ENCODE results near the gene INTS6.

INTS6 gene

GRCh38 chr13:51329606-51330005, 123.2 kb downstream of the INTS6 start:
- Mint-ChIP-seq H3K36me3 (no peaks in the 10 kb centered on the region), H3K4me1 (peaks cover 13% of the 10 kb centered on the region), H3K27ac (no peak overlapping the region), H3K4me3 (no peak overlapping the region), H3K9me3 (no peaks in the 10 kb centered on the region)
- DNase-seq (ENCODE audit: low spot score in 2 of 2): peak in 1 of 2 donors; percentile 26
- ATAC-seq: no peak

DNA sequence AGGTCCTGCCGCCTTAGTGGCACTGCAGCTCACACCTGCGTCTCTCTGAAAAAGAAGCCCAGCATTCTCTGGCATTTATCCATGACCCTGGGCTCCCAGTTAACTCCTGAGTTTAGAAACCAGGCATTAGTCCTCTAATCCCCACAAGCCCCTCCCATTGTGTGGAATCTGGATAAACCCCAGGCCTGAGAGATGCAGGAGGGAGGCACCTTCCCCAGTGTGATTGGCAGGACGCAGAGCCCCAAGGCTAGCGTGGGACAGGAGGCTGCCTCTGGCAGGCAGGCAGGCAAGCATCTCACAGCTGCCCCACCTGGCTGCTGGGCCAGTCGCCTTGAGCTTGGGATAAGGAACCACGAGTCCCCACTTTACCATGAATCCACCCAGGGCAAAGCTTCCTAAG, 124.3 kb downstream of the INTS6 start:
- DNase-seq (ENCODE audit: low spot score in 2 of 2) (peak in 1 of 2 donors; percentile 22), ATAC-seq (no peak)
- no peak overlapping the region for H3K4me3 Mint-ChIP-seq
- no peaks in the 10 kb centered on the region for H3K9me3 Mint-ChIP-seq
- peaks cover 14% of the 10 kb centered on the region for H3K4me1 Mint-ChIP-seq
- no peaks in the 10 kb centered on the region for H3K36me3 Mint-ChIP-seq
- no peak overlapping the region for H3K27ac Mint-ChIP-seq

DNA sequence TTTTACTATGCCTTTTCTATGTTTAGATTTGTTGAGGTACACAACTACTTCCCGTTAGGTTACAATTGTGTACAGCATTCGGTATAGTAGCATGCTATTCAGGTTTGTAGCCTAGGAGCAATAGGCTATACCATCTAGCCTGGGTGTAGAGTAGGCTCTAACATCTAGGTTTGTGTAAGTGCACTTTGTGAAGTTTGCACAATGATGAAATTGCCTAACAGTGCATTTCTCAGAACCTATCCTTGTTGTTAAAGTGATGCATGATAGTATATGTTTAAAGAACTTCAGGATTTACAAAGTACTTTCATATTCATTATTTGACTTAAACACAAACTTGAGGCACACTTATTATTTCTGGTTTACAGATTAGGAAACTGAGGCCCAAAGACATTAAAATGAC, 124.9 kb downstream of the INTS6 start:
- no peaks in the 10 kb centered on the region for H3K9me3 Mint-ChIP-seq
- ATAC-seq (no peak), DNase-seq (ENCODE audit: low spot score in 2 of 2) (no peak)
- H3K36me3 Mint-ChIP-seq: no peaks in the 10 kb centered on the region
- no peak overlapping the region for H3K4me3 Mint-ChIP-seq
- no peak overlapping the region for H3K27ac Mint-ChIP-seq
- H3K4me1 Mint-ChIP-seq: peaks cover 18% of the 10 kb centered on the region

GRCh38 chr13:51326777-51327176, 126.1 kb downstream of the INTS6 start:
- Mint-ChIP-seq H3K9me3 (no peaks in the 10 kb centered on the region), H3K4me3 (no peak overlapping the region), H3K4me1 (peaks cover 18% of the 10 kb centered on the region), H3K27ac (no peak overlapping the region), H3K36me3 (no peaks in the 10 kb centered on the region)
- ATAC-seq (no peak), DNase-seq (ENCODE audit: low spot score in 2 of 2) (no peak)

DNA sequence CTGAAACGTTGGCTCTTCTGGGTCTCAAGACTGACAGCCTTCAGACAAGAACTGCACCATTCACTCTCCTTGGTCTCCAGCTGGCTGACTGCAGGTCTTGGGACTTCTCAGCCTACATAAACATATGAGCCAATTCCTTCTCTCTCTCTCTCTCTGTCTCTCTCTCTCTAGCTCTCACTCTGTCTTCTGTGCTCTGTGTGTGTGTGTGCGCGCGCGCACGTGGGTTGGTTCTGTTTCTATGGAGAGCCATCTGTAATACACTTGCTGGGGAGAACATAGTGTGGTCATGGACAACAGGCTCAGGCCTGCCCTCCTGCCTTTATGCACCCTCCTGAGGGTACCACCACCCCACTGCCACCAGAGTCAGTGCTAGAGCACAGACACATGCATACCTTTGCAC, 127.0 kb downstream of the INTS6 start:
- Mint-ChIP-seq H3K4me1 (peaks cover 10% of the 10 kb centered on the region), H3K9me3 (no peaks in the 10 kb centered on the region), H3K36me3 (no peaks in the 10 kb centered on the region), H3K27ac (no peak overlapping the region), H3K4me3 (no peak overlapping the region)
- ATAC-seq (no peak), DNase-seq (ENCODE audit: low spot score in 2 of 2) (no peak)

- Mint-ChIP-seq H3K4me1 (peaks cover 5% of the 10 kb centered on the region), H3K9me3 (no peaks in the 10 kb centered on the region), H3K4me3 (no peak overlapping the region), H3K27ac (no peak overlapping the region), H3K36me3 (no peaks in the 10 kb centered on the region)
- ATAC-seq (no peak), DNase-seq (ENCODE audit: low spot score in 2 of 2) (no peak)
These were observed 128.0 kb downstream of the INTS6 start for GRCh38 chr13:51324714-51325420.

DNA sequence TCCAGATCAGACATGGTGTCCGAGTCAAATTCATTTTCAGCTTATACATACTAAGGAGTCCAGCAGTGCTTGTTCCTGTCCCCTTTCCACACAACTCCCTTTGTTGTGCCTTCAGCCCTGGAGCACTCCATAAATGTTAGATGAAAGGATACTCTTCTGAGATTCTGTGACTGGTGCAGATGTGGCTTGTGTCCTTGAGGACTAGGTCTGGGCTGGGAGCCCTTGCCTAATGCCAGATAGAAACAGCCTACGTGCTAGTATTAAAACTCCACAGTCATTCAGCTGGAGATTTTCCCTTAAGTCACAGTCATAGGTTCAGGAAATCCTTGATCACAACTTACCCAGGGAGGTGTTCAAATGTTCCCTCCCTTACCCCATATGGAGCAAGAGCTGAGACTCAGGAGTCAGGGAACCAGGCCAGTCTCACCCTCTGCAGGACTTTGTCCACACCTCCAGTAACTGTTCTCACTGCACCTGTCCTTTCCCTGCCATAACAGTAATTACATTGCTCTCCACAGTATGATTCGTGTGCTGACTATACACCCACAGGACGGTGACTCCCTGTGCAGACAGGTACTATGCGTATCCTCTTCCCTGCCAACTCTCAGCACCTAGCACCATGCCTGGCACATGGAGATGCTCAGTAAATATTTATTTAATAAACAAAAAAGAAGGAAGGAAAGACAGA, 128.9 kb downstream of the INTS6 start:
- no peak overlapping the region for H3K4me3 Mint-ChIP-seq
- peaks cover 5% of the 10 kb centered on the region for H3K4me1 Mint-ChIP-seq
- DNase-seq (ENCODE audit: low spot score in 2 of 2) (no peak), ATAC-seq (no peak)
- H3K36me3 Mint-ChIP-seq: no peaks in the 10 kb centered on the region
- no peaks in the 10 kb centered on the region for H3K9me3 Mint-ChIP-seq
- no peak overlapping the region for H3K27ac Mint-ChIP-seq

GRCh38 chr13:51322826-51323225, 130.0 kb downstream of the INTS6 start:
- no peak for DNase-seq (ENCODE audit: low spot score in 2 of 2)
- H3K4me1 Mint-ChIP-seq: peaks cover 5% of the 10 kb centered on the region
- no peaks in the 10 kb centered on the region for H3K9me3 Mint-ChIP-seq
- no peak for ATAC-seq
- H3K27ac Mint-ChIP-seq: no peak overlapping the region
- no peaks in the 10 kb centered on the region for H3K36me3 Mint-ChIP-seq
- H3K4me3 Mint-ChIP-seq: no peak overlapping the region

DNA sequence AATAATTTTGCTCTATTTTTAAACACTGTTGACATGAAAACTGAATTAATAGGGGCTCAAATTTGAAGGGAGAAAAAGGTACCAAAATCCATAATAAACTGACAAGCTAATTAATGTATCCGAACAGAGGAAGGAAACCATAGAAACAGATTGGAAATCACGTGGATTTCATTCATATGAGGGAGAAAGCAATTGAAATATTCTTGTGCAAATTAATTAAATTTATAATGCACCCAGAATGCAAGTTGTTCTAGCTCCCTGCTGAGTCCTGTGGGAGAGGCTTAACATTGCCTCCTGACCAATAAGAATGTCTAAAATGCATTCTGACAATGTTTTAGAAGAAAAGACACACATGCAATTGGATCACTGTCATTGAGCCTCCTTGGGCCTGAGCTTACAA, 131.0 kb downstream of the INTS6 start:
- no peak for DNase-seq (ENCODE audit: low spot score in 2 of 2)

GRCh38 chr13:51318876-51319275, 134.0 kb downstream of the INTS6 start:
- Mint-ChIP-seq H3K4me3 (no peak overlapping the region), H3K27ac (no peak overlapping the region), H3K36me3 (no peaks in the 10 kb centered on the region), H3K9me3 (no peaks in the 10 kb centered on the region), H3K4me1 (peaks cover 5% of the 10 kb centered on the region)
- no peak for ATAC-seq
- DNase-seq (ENCODE audit: low spot score in 2 of 2): no peak

More for the DNA sequence above, 131.0 kb downstream of the INTS6 start:
- H3K36me3 Mint-ChIP-seq: no peaks in the 10 kb centered on the region
- H3K27ac Mint-ChIP-seq: no peak overlapping the region
- peaks cover 5% of the 10 kb centered on the region for H3K4me1 Mint-ChIP-seq
- no peaks in the 10 kb centered on the region for H3K9me3 Mint-ChIP-seq
- ATAC-seq: no peak
- no peak overlapping the region for H3K4me3 Mint-ChIP-seq

DNA sequence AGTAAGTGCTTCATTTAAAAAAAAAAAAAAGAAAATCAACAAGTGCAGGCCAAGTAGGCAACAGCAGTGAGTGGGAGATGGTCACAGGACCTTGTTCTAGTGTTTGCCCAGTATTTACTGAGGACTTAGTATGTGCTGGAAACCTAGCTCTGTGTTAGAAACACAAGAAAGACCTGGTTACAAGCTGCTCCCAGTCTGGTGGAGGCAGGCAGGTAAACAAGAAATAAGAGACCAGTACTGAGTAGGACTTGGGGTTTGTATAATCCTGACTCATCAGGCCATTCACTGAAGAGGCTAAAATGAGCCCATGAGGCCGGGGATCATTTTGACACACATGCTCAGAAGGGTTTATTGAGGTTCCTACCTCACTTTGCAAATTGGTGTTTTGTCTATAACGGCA, 134.8 kb downstream of the INTS6 start:
- Mint-ChIP-seq H3K4me3 (no peak overlapping the region), H3K27ac (no peak overlapping the region), H3K9me3 (no peaks in the 10 kb centered on the region), H3K4me1 (no peaks in the 10 kb centered on the region), H3K36me3 (no peaks in the 10 kb centered on the region)
- ATAC-seq: no peak
- no peak for DNase-seq (ENCODE audit: low spot score in 2 of 2)

GRCh38 chr13:51317262-51317661, 135.6 kb downstream of the INTS6 start:
- Mint-ChIP-seq H3K36me3 (no peaks in the 10 kb centered on the region), H3K9me3 (no peaks in the 10 kb centered on the region), H3K4me1 (no peaks in the 10 kb centered on the region), H3K4me3 (no peak overlapping the region), H3K27ac (no peak overlapping the region)
- no peak for DNase-seq (ENCODE audit: low spot score in 2 of 2)
- no peak for ATAC-seq

DNA sequence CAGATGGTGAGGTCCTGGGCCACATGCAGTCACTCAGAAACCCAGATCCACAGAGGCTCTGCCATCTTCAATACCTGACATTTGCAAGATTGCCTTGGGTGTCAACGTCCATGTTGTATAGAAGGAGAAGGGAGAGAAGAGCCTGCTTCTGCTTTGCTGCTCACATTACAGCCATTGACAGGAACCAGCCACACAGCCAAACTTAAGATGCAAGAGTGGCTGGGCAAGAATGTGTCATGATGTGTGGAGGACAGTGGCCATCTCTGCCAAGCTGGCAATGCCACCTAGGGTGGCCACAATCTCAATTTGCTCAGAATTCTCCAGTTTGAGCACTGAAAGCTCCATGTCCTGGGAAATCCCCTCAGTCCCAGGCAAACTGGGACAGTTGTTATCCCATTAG, 139.2 kb downstream of the INTS6 start:
- Mint-ChIP-seq H3K4me1 (no peaks in the 10 kb centered on the region), H3K4me3 (no peak overlapping the region), H3K27ac (no peak overlapping the region), H3K36me3 (no peaks in the 10 kb centered on the region), H3K9me3 (no peaks in the 10 kb centered on the region)
- DNase-seq (ENCODE audit: low spot score in 2 of 2) (no peak), ATAC-seq (no peak)

DNA sequence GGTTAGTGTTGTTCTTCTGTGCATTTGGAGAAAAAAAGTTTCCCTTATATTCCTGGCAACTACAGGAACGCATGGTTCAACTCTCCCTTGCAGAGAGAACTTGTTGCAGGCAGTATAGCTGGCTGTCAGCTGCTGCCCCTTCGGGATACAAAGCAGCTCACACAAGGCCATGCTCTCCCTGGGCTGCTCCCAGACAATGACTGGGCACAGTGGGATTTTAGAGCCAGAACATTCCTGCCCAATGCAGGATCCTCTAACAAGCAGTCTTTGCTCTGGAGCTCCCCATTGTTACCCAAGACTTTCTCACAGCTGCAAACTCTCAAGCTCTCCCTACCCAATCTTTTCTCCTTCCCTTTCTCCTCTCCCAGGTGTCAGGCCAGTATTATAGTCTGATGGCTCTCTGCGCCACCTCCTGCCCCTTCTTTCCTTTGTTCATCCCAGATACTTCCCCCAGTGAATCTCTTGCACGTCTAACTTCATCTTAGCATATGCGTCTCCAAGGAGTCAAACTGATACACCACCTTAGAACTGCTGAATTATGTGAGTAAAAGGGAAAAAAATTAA, 140.8 kb downstream of the INTS6 start:
- no peaks in the 10 kb centered on the region for H3K9me3 Mint-ChIP-seq
- DNase-seq (ENCODE audit: low spot score in 2 of 2) (no peak), ATAC-seq (no peak)
- no peaks in the 10 kb centered on the region for H3K36me3 Mint-ChIP-seq
- H3K27ac Mint-ChIP-seq: no peak overlapping the region
- no peak overlapping the region for H3K4me3 Mint-ChIP-seq
- H3K4me1 Mint-ChIP-seq: no peaks in the 10 kb centered on the region

All from stimulated activated effector memory CD8-positive, alpha-beta T cell treated with anti-CD3 and anti-CD28 coated beads, Interleukin-12 subunit alpha, Interleukin-12 subunit beta, amount 100 ng/mL, for 72 hours (primary cell).